ENCODE measurements around the gene ARHGAP11A.
"Not testable (repeated sequence)": the region's sequence is repeated elsewhere in the genome, so short reads cannot be mapped to it uniquely, and the experiment has no call there.

The ARHGAP11A gene

DNA sequence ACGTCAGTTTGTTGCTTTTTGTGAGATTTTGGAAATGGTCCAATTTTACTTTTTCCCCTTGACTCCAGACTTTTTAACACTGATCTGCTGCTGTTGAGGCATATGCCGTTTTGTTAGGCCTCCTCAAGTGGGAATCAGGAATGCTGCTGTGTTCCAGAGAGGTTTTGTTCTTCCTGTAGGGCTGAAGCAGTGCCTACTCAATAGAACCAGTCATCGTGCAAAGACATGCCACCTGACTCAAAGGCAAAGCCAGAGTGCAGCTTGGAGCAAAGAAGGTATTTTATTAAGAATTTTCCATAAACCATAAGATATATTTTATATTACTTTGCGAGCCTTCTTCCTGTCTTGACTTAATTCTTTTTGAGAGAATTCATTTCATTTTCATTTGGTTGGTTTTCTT lies 29.5 kb upstream of the ARHGAP11A start:
- H3K4ac ChIP-seq (ENCODE audit: low read depth in 1 of 2, low read length in 2 of 2); H3K18ac ChIP-seq (ENCODE audit: low read depth in 1 of 2, low read length in 2 of 2); H3K4me2 ChIP-seq (ENCODE audit: low read length, poor library complexity, severe bottlenecking); H2BK12ac ChIP-seq (ENCODE audit: low read length in 2 of 2); H2BK5ac ChIP-seq (ENCODE audit: low read depth, low read length, poor library complexity, severe bottlenecking); H2AK5ac ChIP-seq (ENCODE audit: low read length, severe bottlenecking); H2AFZ ChIP-seq (ENCODE audit: low read depth, low read length); H3K27me3 ChIP-seq (ENCODE audit: control insufficient read depth in 1 of 2, insufficient read depth in 1 of 2, low read length in 2 of 2); H3K36me3 ChIP-seq (ENCODE audit: control insufficient read depth in 1 of 2, insufficient read depth in 2 of 2, low read depth in 1 of 2, low read length in 2 of 2); H4K91ac ChIP-seq (ENCODE audit: low read length); H3K23ac ChIP-seq (ENCODE audit: low read length in 2 of 2); H3K27ac ChIP-seq (ENCODE audit: low read length, poor library complexity, severe bottlenecking); H2BK15ac ChIP-seq (ENCODE audit: low read depth, poor library complexity, severe bottlenecking); H3K9me3 ChIP-seq (ENCODE audit: control insufficient read depth, low read length); H2BK120ac ChIP-seq (ENCODE audit: low read depth, low read length); H3K14ac ChIP-seq (ENCODE audit: low read length in 2 of 2); H3K9ac ChIP-seq (ENCODE audit: low read length); H3K4me3 ChIP-seq (ENCODE audit: insufficient read depth in 1 of 2, low read depth in 1 of 2, low read length in 2 of 2); H3K79me1 ChIP-seq (replicated peaks; ENCODE audit: low read length, poor library complexity, severe bottlenecking); H4K8ac ChIP-seq (ENCODE audit: low read length); DNase-seq; H3K4me1 ChIP-seq (ENCODE audit: control insufficient read depth, insufficient read depth, low read depth, low read length): not testable (repeated sequence)
- WGBS: 69% methylated on average over 1 of the region's 4 CpGs

DNA sequence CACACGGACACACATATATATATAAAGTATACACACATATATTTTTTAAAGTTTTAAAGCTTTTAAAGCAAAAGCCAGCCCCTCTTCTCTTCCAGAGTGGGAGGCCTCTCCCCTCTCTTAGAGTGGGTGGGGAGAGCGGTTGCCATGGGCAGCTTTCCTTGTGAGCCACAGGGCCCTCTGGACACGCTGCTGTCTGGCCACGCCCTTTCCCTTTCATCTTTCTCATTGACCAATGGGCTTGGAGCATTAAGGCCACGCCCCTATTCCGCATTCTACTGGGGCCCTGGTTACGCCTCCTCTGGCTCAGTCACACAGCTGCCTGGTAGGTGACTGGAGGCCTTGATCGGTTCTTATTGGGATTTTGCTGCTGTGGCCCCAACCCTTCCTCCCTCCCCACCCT lies 22.2 kb upstream of the ARHGAP11A start, which contains the start of gene GOLGA8N:
GOLGA8N (plus strand) TSS at position 306 of the 400 bp plus-strand sequence.
- H4K8ac ChIP-seq (ENCODE audit: low read length); H3K79me1 ChIP-seq (replicated peaks; ENCODE audit: low read length, poor library complexity, severe bottlenecking); H2BK12ac ChIP-seq (ENCODE audit: low read length in 2 of 2); H3K9ac ChIP-seq (ENCODE audit: low read length); H3K27ac ChIP-seq (ENCODE audit: low read length, poor library complexity, severe bottlenecking); H3K9me3 ChIP-seq (ENCODE audit: control insufficient read depth, low read length); H3K36me3 ChIP-seq (ENCODE audit: control insufficient read depth in 1 of 2, insufficient read depth in 2 of 2, low read depth in 1 of 2, low read length in 2 of 2); H2BK5ac ChIP-seq (ENCODE audit: low read depth, low read length, poor library complexity, severe bottlenecking); H3K23ac ChIP-seq (ENCODE audit: low read length in 2 of 2); H3K4ac ChIP-seq (ENCODE audit: low read depth in 1 of 2, low read length in 2 of 2); H3K4me1 ChIP-seq (ENCODE audit: control insufficient read depth, insufficient read depth, low read depth, low read length); H2BK15ac ChIP-seq (ENCODE audit: low read depth, poor library complexity, severe bottlenecking); H3K14ac ChIP-seq (ENCODE audit: low read length in 2 of 2); H2AFZ ChIP-seq (ENCODE audit: low read depth, low read length); H4K91ac ChIP-seq (ENCODE audit: low read length); H3K18ac ChIP-seq (ENCODE audit: low read depth in 1 of 2, low read length in 2 of 2); H3K27me3 ChIP-seq (ENCODE audit: control insufficient read depth in 1 of 2, insufficient read depth in 1 of 2, low read length in 2 of 2); H3K4me3 ChIP-seq (ENCODE audit: insufficient read depth in 1 of 2, low read depth in 1 of 2, low read length in 2 of 2); DNase-seq; H3K4me2 ChIP-seq (ENCODE audit: low read length, poor library complexity, severe bottlenecking); H2AK5ac ChIP-seq (ENCODE audit: low read length, severe bottlenecking); H2BK120ac ChIP-seq (ENCODE audit: low read depth, low read length): not testable (repeated sequence)
- WGBS: no CpG with 5 or more reads among the region's 8 CpGs

DNA sequence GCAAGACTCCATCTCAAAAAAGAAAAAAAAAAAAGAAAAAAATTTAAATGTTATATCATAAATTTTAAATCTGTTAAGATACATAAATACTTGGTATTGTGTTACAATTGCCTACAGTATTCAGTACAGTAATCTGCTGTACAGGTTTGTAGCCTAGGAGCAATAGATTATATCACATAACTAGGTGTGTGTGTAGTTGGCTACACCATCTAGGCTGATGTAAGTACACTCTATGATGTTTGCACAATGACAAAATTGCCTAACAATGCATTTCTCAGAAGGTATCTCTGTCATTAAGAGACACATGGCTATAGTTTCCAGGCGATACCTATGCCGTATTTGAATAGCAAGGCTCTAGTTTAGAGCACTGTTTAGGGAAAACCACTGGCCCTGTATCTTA lies 5.8 kb upstream of the ARHGAP11A start:
- H3K4me3 ChIP-seq (ENCODE audit: insufficient read depth in 1 of 2, low read depth in 1 of 2, low read length in 2 of 2); H3K36me3 ChIP-seq (ENCODE audit: control insufficient read depth in 1 of 2, insufficient read depth in 2 of 2, low read depth in 1 of 2, low read length in 2 of 2); H3K4me1 ChIP-seq (ENCODE audit: control insufficient read depth, insufficient read depth, low read depth, low read length); H2BK15ac ChIP-seq (ENCODE audit: low read depth, poor library complexity, severe bottlenecking); H3K23ac ChIP-seq (ENCODE audit: low read length in 2 of 2); H3K14ac ChIP-seq (ENCODE audit: low read length in 2 of 2); H2BK12ac ChIP-seq (ENCODE audit: low read length in 2 of 2); H2AK5ac ChIP-seq (ENCODE audit: low read length, severe bottlenecking); H4K91ac ChIP-seq (ENCODE audit: low read length); H2BK120ac ChIP-seq (ENCODE audit: low read depth, low read length); H3K27me3 ChIP-seq (ENCODE audit: control insufficient read depth in 1 of 2, insufficient read depth in 1 of 2, low read length in 2 of 2); H2BK5ac ChIP-seq (ENCODE audit: low read depth, low read length, poor library complexity, severe bottlenecking); H2AFZ ChIP-seq (ENCODE audit: low read depth, low read length); H3K27ac ChIP-seq (ENCODE audit: low read length, poor library complexity, severe bottlenecking); H3K9me3 ChIP-seq (ENCODE audit: control insufficient read depth, low read length); H3K9ac ChIP-seq (ENCODE audit: low read length); H4K8ac ChIP-seq (ENCODE audit: low read length); H3K18ac ChIP-seq (ENCODE audit: low read depth in 1 of 2, low read length in 2 of 2); H3K79me1 ChIP-seq (replicated peaks; ENCODE audit: low read length, poor library complexity, severe bottlenecking); H3K4me2 ChIP-seq (ENCODE audit: low read length, poor library complexity, severe bottlenecking); H3K4ac ChIP-seq (ENCODE audit: low read depth in 1 of 2, low read length in 2 of 2); DNase-seq: not testable (repeated sequence)
- WGBS: 100% methylated on average over 2 of the region's 2 CpGs

DNA sequence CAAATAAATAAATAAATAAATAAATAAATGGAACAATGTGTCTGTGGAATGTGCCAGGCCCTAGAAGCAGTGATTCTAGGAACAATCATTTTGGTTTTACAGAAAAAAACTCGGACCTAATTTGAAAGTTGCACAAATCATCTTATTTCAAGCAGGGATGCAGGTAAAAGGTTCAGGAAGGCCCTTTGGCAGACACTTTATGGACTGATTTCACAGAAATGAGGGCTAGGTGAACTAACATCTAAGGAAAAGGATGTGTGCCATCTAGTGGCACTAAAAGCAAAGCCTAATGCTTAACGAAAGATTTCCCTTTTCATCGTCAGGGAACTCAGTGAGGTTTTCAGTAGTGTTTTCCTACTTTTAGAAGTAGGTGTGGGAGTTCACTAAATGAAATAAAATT lies 4.6 kb upstream of the ARHGAP11A start:
- whole genome bisulfite sequencing: 14% methylated on average over 1 of the region's 3 CpGs

More for the DNA sequence above, 4.6 kb upstream of the ARHGAP11A start:
- not testable (repeated sequence) for H3K9me3 ChIP-seq (ENCODE audit: control insufficient read depth, low read length); H3K79me1 ChIP-seq (replicated peaks; ENCODE audit: low read length, poor library complexity, severe bottlenecking); H3K23ac ChIP-seq (ENCODE audit: low read length in 2 of 2); H3K27me3 ChIP-seq (ENCODE audit: control insufficient read depth in 1 of 2, insufficient read depth in 1 of 2, low read length in 2 of 2); H3K36me3 ChIP-seq (ENCODE audit: control insufficient read depth in 1 of 2, insufficient read depth in 2 of 2, low read depth in 1 of 2, low read length in 2 of 2); H4K8ac ChIP-seq (ENCODE audit: low read length); H4K91ac ChIP-seq (ENCODE audit: low read length); H3K14ac ChIP-seq (ENCODE audit: low read length in 2 of 2); H3K4me3 ChIP-seq (ENCODE audit: insufficient read depth in 1 of 2, low read depth in 1 of 2, low read length in 2 of 2); H3K9ac ChIP-seq (ENCODE audit: low read length); H2AK5ac ChIP-seq (ENCODE audit: low read length, severe bottlenecking); H2BK120ac ChIP-seq (ENCODE audit: low read depth, low read length); H3K4me1 ChIP-seq (ENCODE audit: control insufficient read depth, insufficient read depth, low read depth, low read length); H2AFZ ChIP-seq (ENCODE audit: low read depth, low read length); H2BK15ac ChIP-seq (ENCODE audit: low read depth, poor library complexity, severe bottlenecking); H2BK12ac ChIP-seq (ENCODE audit: low read length in 2 of 2); H2BK5ac ChIP-seq (ENCODE audit: low read depth, low read length, poor library complexity, severe bottlenecking); H3K18ac ChIP-seq (ENCODE audit: low read depth in 1 of 2, low read length in 2 of 2); H3K27ac ChIP-seq (ENCODE audit: low read length, poor library complexity, severe bottlenecking); H3K4me2 ChIP-seq (ENCODE audit: low read length, poor library complexity, severe bottlenecking); H3K4ac ChIP-seq (ENCODE audit: low read depth in 1 of 2, low read length in 2 of 2)
- DNase-seq: peak; percentile 54

Measured in mesenchymal stem cell (in vitro differentiated cells and primary cell).